Right lung (tissue), 5 donors: ENCODE data around the gene CDH12. TPM values are rescaled to one million over a fixed set of nuclear protein-coding genes. Genes with fewer than 3 reads are reported as not detected.
"Not testable (repeated sequence)": the region's sequence is repeated elsewhere in the genome, so short reads cannot be mapped to it uniquely, and the experiment has no call there.

Experiments
- DNase-seq, 2 donors: peaks; one replicate each; pipeline ENCODE4 v3.0.0-alpha.2; 2013
- polyA plus RNA-seq, 5 donors: library from polyadenylated mRNA; unstranded; fragments of 120-200 nt; gene quantifications; one replicate each; pipeline versions ENCODE4 v1.2.1 to v1.2.3, GENCODE V29; 2013; ENCODE audit warnings: inconsistent platforms in 1 of 5, low replicate concordance in 1 of 5; ENCODE audit not compliant: insufficient read length in 5 of 5, insufficient read depth in 1 of 5

The CDH12 gene
- polyA plus RNA-seq, 5 donors = 2.8 to 7.0 (median 4.4) TPM

GRCh38 chr5:22572941-22573340 lies 280.2 kb downstream of the CDH12 start:
- DNase-seq = no peak

- DNase-seq = no peak
These were observed 285.2 kb downstream of the CDH12 start for GRCh38 chr5:22567983-22568382.

- no peak for DNase-seq
These were observed 293.0 kb downstream of the CDH12 start for GRCh38 chr5:22560147-22560546.

GRCh38 chr5:22557251-22557650 lies 295.9 kb downstream of the CDH12 start:
- no peak for DNase-seq

- DNase-seq = no peak
These were observed 298.7 kb downstream of the CDH12 start for GRCh38 chr5:22554475-22554874.

- no peak for DNase-seq
These were observed 303.1 kb downstream of the CDH12 start for GRCh38 chr5:22549876-22550671.

- no peak for DNase-seq
These were observed 310.8 kb downstream of the CDH12 start for GRCh38 chr5:22542340-22542739.

- no peak for DNase-seq
These were observed 312.1 kb downstream of the CDH12 start for GRCh38 chr5:22541037-22541436.

GRCh38 chr5:22539762-22540161 lies 313.4 kb downstream of the CDH12 start:
- DNase-seq = no peak

- DNase-seq = no peak
These were observed 321.2 kb downstream of the CDH12 start for GRCh38 chr5:22531986-22532385.

GRCh38 chr5:22521521-22521920 lies 331.6 kb downstream of the CDH12 start:
- no peak for DNase-seq

- DNase-seq = not testable (repeated sequence)
These were observed 336.6 kb downstream of the CDH12 start for GRCh38 chr5:22516497-22516896.

GRCh38 chr5:22514231-22514630 lies 338.9 kb downstream of the CDH12 start:
- DNase-seq = no peak

GRCh38 chr5:22505891-22506290 lies 347.3 kb downstream of the CDH12 start:
- DNase-seq = no peak

- DNase-seq = no peak
These were observed 348.7 kb downstream of the CDH12 start for GRCh38 chr5:22504411-22504810.

GRCh38 chr5:22500556-22500955 lies 352.6 kb downstream of the CDH12 start:
- DNase-seq = no peak

- DNase-seq = no peak
These were observed 356.5 kb downstream of the CDH12 start for GRCh38 chr5:22496666-22497065.

GRCh38 chr5:22495016-22495720 lies 358.0 kb downstream of the CDH12 start:
- DNase-seq = no peak

- no peak for DNase-seq
These were observed 364.7 kb downstream of the CDH12 start for GRCh38 chr5:22488427-22488826.

- DNase-seq = no peak
These were observed 372.8 kb downstream of the CDH12 start for GRCh38 chr5:22480305-22480704.

GRCh38 chr5:22473886-22474285 lies 379.3 kb downstream of the CDH12 start:
- no peak for DNase-seq

GRCh38 chr5:22471154-22471553 lies 382.0 kb downstream of the CDH12 start:
- no peak for DNase-seq

GRCh38 chr5:22470408-22470807 lies 382.7 kb downstream of the CDH12 start:
- DNase-seq = no peak
